GM23248 (cell line): ENCODE results near the gene ELOVL4. TPM values are rescaled to one million over a fixed set of nuclear protein-coding genes. Genes with fewer than 3 reads are reported as not detected.

Experiments used
- DNase-seq: peaks from one replicate; pipeline ENCODE4 v3.0.0-alpha.2; 2015
- H2AFZ ChIP-seq: fragments of 200-600 bp; sonication (generic); 2 replicates; pipeline ENCODE4 v1.6.1; 2016; ENCODE audit warnings: antibody characterized with exemption
- H3F3A ChIP-seq: fragments of 200-600 bp; sonication (generic); 2 replicates; pipeline ENCODE4 v1.6.1; 2016; ENCODE audit warnings: mild to moderate bottlenecking, antibody characterized with exemption, mixed run types; ENCODE audit not compliant: insufficient read depth
- H3K27ac ChIP-seq: fragments of 200-600 bp; sonication (generic); 2 replicates; pipeline ENCODE4 v1.5.1; 2016; ENCODE audit warnings: mild to moderate bottlenecking
- H3K27me3 ChIP-seq: fragments of 200-600 bp; sonication (generic); replicated peaks from 2 replicates; pipeline ENCODE4 v1.6.1; 2016; ENCODE audit warnings: mild to moderate bottlenecking; ENCODE audit not compliant: insufficient read depth
- H3K36me3 ChIP-seq: fragments of 200-600 bp; sonication (generic); 2 replicates; pipeline ENCODE4 v1.6.1; 2016; ENCODE audit warnings: low read depth, mild to moderate bottlenecking
- H3K4me1 ChIP-seq: fragments of 200-600 bp; sonication (generic); 2 replicates; pipeline ENCODE4 v1.6.1; 2016; ENCODE audit warnings: mild to moderate bottlenecking; ENCODE audit not compliant: insufficient read depth
- H3K4me2 ChIP-seq: fragments of 200-600 bp; sonication (generic); one replicate; pipeline ENCODE4 v1.6.1; 2016; ENCODE audit warnings: mild to moderate bottlenecking; ENCODE audit not compliant: unreplicated experiment
- H3K4me3 ChIP-seq: fragments of 200-600 bp; sonication (generic); 2 replicates; pipeline ENCODE4 v1.5.1; 2016; ENCODE audit warnings: mild to moderate bottlenecking
- H3K79me2 ChIP-seq: fragments of 200-600 bp; sonication (generic); 2 replicates; pipeline ENCODE4 v1.6.1; 2016; ENCODE audit warnings: mild to moderate bottlenecking; ENCODE audit not compliant: insufficient read depth
- H3K9ac ChIP-seq: fragments of 200-600 bp; sonication (generic); 2 replicates; pipeline ENCODE4 v1.6.1; 2016; ENCODE audit warnings: mild to moderate bottlenecking
- H3K9me2 ChIP-seq: fragments of 200-600 bp; sonication (generic); 2 replicates; pipeline ENCODE4 v1.6.1; 2016; ENCODE audit warnings: mixed run types, mild to moderate bottlenecking, moderate library complexity; ENCODE audit not compliant: insufficient read depth
- H3K9me3 ChIP-seq: fragments of 200-600 bp; sonication (generic); one replicate; pipeline ENCODE4 v1.6.1; 2017; ENCODE audit warnings: low read depth
- H4K20me1 ChIP-seq: fragments of 200-600 bp; sonication (generic); 2 replicates; pipeline ENCODE4 v1.6.0; 2016; ENCODE audit not compliant: insufficient read depth
- EZH2 ChIP-seq: fragments of 200-600 bp; sonication (generic); IDR thresholded peaks from 2 replicates; pipeline ENCODE4 v1.6.1; 2018; ENCODE audit warnings: antibody characterized with exemption, mild to moderate bottlenecking; ENCODE audit not compliant: insufficient read depth, poor library complexity, severe bottlenecking
- EZH2phosphoT487 ChIP-seq: fragments of 200-600 bp; sonication (generic); IDR thresholded peaks from 2 replicates; pipeline ENCODE4 v1.6.1; 2018; ENCODE audit warnings: antibody characterized with exemption, moderate library complexity, mild to moderate bottlenecking, low read depth; ENCODE audit not compliant: insufficient read depth
- WGBS, 2 experiments: methylation state at CpG; one replicate each; pipeline ENCODE4 v1.1.6; 2015 to 2017; ENCODE audit warnings: low lambda C conversion rate in 2 of 2, low coverage in 1 of 2; ENCODE audit errors: missing lambda C conversion rate in 2 of 2; 5-methylcytosine and 5-hydroxymethylcytosine counted together
- in situ Hi-C: fragments of 300-500 bp; cut with MboI; formaldehyde crosslinking; loops from 2 replicates; pipeline ENCODE4 v1.15.0; 2020
- polyA plus RNA-seq: library from polyadenylated mRNA; unstranded; fragments of >200 nt; fragmentation: Nextera tagmentation; extraction: Ambion mirVana; gene quantifications from 2 replicates; pipeline ENCODE4 v1.2.1, GENCODE V29; 2016
- total RNA-seq: library from RNA; depleted of rRNA; stranded (reverse); fragments of >200 nt; shearing (Covaris generic); gene quantifications from 2 replicates; pipeline ENCODE4 v1.2.3, GENCODE V29; 2014

ELOVL4 gene
- total and polyA plus RNA-seq, 2 experiments from 2014 or later = 7.0 to 12.5 TPM

GRCh38 chr6:79985128-79985527, 37.8 kb upstream of the ELOVL4 start:
- DNase-seq = no peak
- Histone ChIP-seq H3K27me3 (no peaks in the 10 kb centered on the region), H3K27ac (no peak overlapping the region), H3K79me2 (no peaks in the 10 kb centered on the region), H4K20me1 (no peaks in the 10 kb centered on the region), H3K9me3 (no peaks in the 10 kb centered on the region), H3K36me3 (no peaks in the 10 kb centered on the region), H3K9me2 (no peaks in the 10 kb centered on the region), H3F3A (no peaks in the 10 kb centered on the region), H3K4me2 (no peak overlapping the region), H2AFZ (no peak overlapping the region), H3K4me1 (no peaks in the 10 kb centered on the region), H3K9ac (no peak overlapping the region), H3K4me3 (no peak overlapping the region)
- in situ Hi-C loops = no loop called here
- TF ChIP-seq EZH2phosphoT487 (no peak), EZH2 (no peak)

- no peak overlapping the region for H2AFZ ChIP-seq
- in situ Hi-C loops = no loop called here
- no peaks in the 10 kb centered on the region for H3K79me2 ChIP-seq
- no peaks in the 10 kb centered on the region for H3K9me3 ChIP-seq
- no peaks in the 10 kb centered on the region for H4K20me1 ChIP-seq
- H3K9me2 ChIP-seq = no peaks in the 10 kb centered on the region
- no peaks in the 10 kb centered on the region for H3K27me3 ChIP-seq
- H3K4me2 ChIP-seq = no peak overlapping the region
- no peaks in the 10 kb centered on the region for H3K36me3 ChIP-seq
- no peak overlapping the region for H3K9ac ChIP-seq
- H3K4me3 ChIP-seq = no peak overlapping the region
- TF ChIP-seq EZH2phosphoT487 (no peak), EZH2 (no peak)
- H3F3A ChIP-seq = no peaks in the 10 kb centered on the region
- peak; percentile 7 for DNase-seq
- H3K27ac ChIP-seq = no peak overlapping the region
- H3K4me1 ChIP-seq = no peaks in the 10 kb centered on the region
- 56 to 80% methylated on average over 2 of the region's 2 CpGs for WGBS, 2 experiments
Measured at GRCh38 chr6:79984261-79984660, 36.9 kb upstream of the ELOVL4 start.

DNA sequence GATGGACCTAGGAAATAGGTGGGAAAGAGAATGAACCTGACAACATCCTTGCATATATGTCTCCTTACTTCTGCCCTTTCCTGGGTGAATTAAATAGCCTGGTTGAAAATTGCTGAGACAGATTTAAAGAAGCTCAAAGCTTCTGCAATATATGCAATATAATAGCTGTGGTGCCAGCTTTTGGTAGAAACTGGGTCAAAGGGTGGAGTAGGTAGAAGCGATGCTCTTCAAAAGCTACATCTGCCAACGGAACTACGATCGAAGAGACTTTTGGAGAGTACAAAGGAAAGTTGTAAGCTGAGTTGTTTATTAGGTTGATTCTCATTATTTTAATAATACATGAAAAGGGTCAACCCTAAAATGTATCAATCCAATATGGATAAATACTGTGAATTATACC, 34.3 kb upstream of the ELOVL4 start:
- Histone ChIP-seq H3K9ac (no peak overlapping the region), H3K79me2 (no peaks in the 10 kb centered on the region), H3K4me3 (no peak overlapping the region), H2AFZ (no peak overlapping the region), H3K4me1 (no peaks in the 10 kb centered on the region), H3K27ac (no peak overlapping the region), H3K9me3 (no peaks in the 10 kb centered on the region), H3K36me3 (no peaks in the 10 kb centered on the region), H3K4me2 (no peak overlapping the region), H3K9me2 (no peaks in the 10 kb centered on the region), H3K27me3 (no peaks in the 10 kb centered on the region), H4K20me1 (no peaks in the 10 kb centered on the region), H3F3A (no peaks in the 10 kb centered on the region)
- TF ChIP-seq EZH2phosphoT487 = no peak
- no peak for TF ChIP-seq EZH2
- 81 to 84% methylated on average over 4 of the region's 4 CpGs for WGBS, 2 experiments
- in situ Hi-C loops = no loop called here
- DNase-seq = no peak

- no peaks in the 10 kb centered on the region for H3K79me2 ChIP-seq
- H4K20me1 ChIP-seq = no peaks in the 10 kb centered on the region
- no peaks in the 10 kb centered on the region for H3K27me3 ChIP-seq
- in situ Hi-C loops = no loop called here
- no peaks in the 10 kb centered on the region for H3K4me1 ChIP-seq
- no peaks in the 10 kb centered on the region for H3K36me3 ChIP-seq
- no peaks in the 10 kb centered on the region for H3F3A ChIP-seq
- DNase-seq = no peak
- no peak overlapping the region for H3K9ac ChIP-seq
- H3K4me2 ChIP-seq = no peak overlapping the region
- H2AFZ ChIP-seq = no peak overlapping the region
- H3K9me2 ChIP-seq = no peaks in the 10 kb centered on the region
- no peak overlapping the region for H3K4me3 ChIP-seq
- no peak overlapping the region for H3K27ac ChIP-seq
- TF ChIP-seq EZH2phosphoT487 (no peak), EZH2 (no peak)
- no peaks in the 10 kb centered on the region for H3K9me3 ChIP-seq
Measured at GRCh38 chr6:79971193-79971592, 23.8 kb upstream of the ELOVL4 start.

DNA sequence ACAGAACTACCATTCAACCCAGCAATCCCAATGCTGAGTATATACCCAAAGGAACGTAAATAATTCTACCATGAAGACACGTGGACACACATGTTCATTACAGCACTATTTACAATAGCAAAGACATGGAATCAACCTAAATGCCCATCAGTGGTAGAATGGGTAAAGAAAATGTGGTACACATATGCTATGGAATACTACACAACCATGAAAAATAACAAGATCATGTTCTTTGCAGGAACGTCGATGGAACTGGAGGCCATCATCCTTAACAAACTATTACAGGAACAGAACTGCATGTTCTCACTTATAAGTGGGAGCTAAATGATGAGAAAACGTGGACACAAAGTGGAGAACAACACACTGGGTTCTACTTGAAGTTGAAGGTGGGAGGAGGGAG, 22.4 kb upstream of the ELOVL4 start:
- H3K79me2 ChIP-seq = no peaks in the 10 kb centered on the region
- 63 to 66% methylated on average over 5 of the region's 5 CpGs for WGBS, 2 experiments
- H3K4me2 ChIP-seq = no peak overlapping the region
- no peaks in the 10 kb centered on the region for H3K27me3 ChIP-seq
- H3K36me3 ChIP-seq = no peaks in the 10 kb centered on the region
- H4K20me1 ChIP-seq = no peaks in the 10 kb centered on the region
- no peak overlapping the region for H3K4me3 ChIP-seq
- no peak for DNase-seq
- H3K9me3 ChIP-seq = no peaks in the 10 kb centered on the region
- TF ChIP-seq EZH2phosphoT487 (no peak), EZH2 (no peak)
- no peaks in the 10 kb centered on the region for H3K9me2 ChIP-seq
- no peak overlapping the region for H3K9ac ChIP-seq
- no peaks in the 10 kb centered on the region for H3K4me1 ChIP-seq
- no peak overlapping the region for H2AFZ ChIP-seq
- H3K27ac ChIP-seq = no peak overlapping the region
- in situ Hi-C loops = no loop called here
- H3F3A ChIP-seq = no peaks in the 10 kb centered on the region
